Gastroesophageal sphincter (tissue), 4 donors: ENCODE measurements around the gene TMEM63A. TPM values are rescaled to one million over a fixed set of nuclear protein-coding genes. Genes with fewer than 3 reads are reported as not detected.
A peak's percentile ranks its signal among the peaks of the same experiment; 100 is the strongest.

ENCODE experiments used
- ATAC-seq: fragments of 150-250 bp; one replicate; pipeline ENCODE4 v1.9.1; 2016; ENCODE audit warnings: mild to moderate bottlenecking, moderate library complexity
- H3K27ac ChIP-seq, 4 donors: fragments of 200-600 bp; sonication (generic) in 3 of 4; 1 replicate in 3 of 4; 2 replicates in 1 of 4; pipeline ENCODE4 v1.5.1; 2016 to 2019
- H3K27me3 ChIP-seq: fragments of 200-600 bp; sonication (generic); one replicate; pipeline ENCODE4 v1.5.1; 2019
- H3K36me3 ChIP-seq, 2 donors: fragments of 200-600 bp; sonication (generic); one replicate each; pipeline ENCODE4 v1.5.1; 2019; ENCODE audit warnings: control low read depth in 1 of 2
- H3K4me1 ChIP-seq, 3 donors: fragments of 200-600 bp; sonication (generic); 1 replicate in 2 of 3; 2 replicates in 1 of 3; pipeline ENCODE4 v1.5.1; 2016 to 2019; ENCODE audit warnings: control low read depth in 2 of 3
- H3K4me3 ChIP-seq, 2 donors: fragments of 200-600 bp; sonication (generic); one replicate each; pipeline ENCODE4 v1.5.1; 2019; ENCODE audit warnings: mild to moderate bottlenecking in 1 of 2, moderate library complexity in 1 of 2
- H3K9me3 ChIP-seq, 3 donors: fragments of 200-600 bp; sonication (generic); one replicate each; pipeline ENCODE4 v1.5.1; 2017 to 2019; ENCODE audit warnings: control low read depth in 2 of 3
- CTCF ChIP-seq, 4 experiments: fragments of 200-600 bp in 2 of 4; fragments of 450-650 bp in 2 of 4; sonication (generic) in 1 of 4; IDR thresholded peaks; one replicate each; pipeline ENCODE4 v1.5.1; 2017 to 2019; ENCODE audit warnings: antibody characterized with exemption in 4 of 4, mild to moderate bottlenecking in 2 of 4, moderate library complexity in 2 of 4
- EP300 ChIP-seq: sonication (generic); formaldehyde crosslinking; IDR thresholded peaks from one replicate; pipeline ENCODE4 v1.6.1; 2017; ENCODE audit warnings: antibody characterized with exemption, mild to moderate bottlenecking
- POLR2A ChIP-seq, 2 donors: fragments of 450-650 bp; IDR thresholded peaks; one replicate each; pipeline ENCODE4 v1.6.1; 2017; ENCODE audit warnings: antibody characterized with exemption in 2 of 2, mild to moderate bottlenecking in 2 of 2, moderate library complexity in 1 of 2
- POLR2AphosphoS5 ChIP-seq: sonication (generic); formaldehyde crosslinking; IDR thresholded peaks from one replicate; pipeline ENCODE4 v1.6.1; 2017; ENCODE audit warnings: antibody characterized with exemption
- WGBS, 2 donors: methylation state at CpG; one replicate each; pipeline ENCODE4 v1.1.5; 2018; ENCODE audit warnings: low coverage in 1 of 2; 5-methylcytosine and 5-hydroxymethylcytosine counted together
- total RNA-seq, 4 donors: library from RNA; depleted of rRNA; stranded (reverse); fragments of >200 nt; gene quantifications; one replicate each; pipeline ENCODE4 v1.1.0, GENCODE V29; 2016

The TMEM63A gene
- total RNA-seq, 4 donors from 2014 or later, result 10.9 to 55.9 (median 23.8) TPM

GRCh38 chr1:225835856-225836255, 46.3 kb downstream of the TMEM63A start:
- no peaks in the 10 kb centered on the region for H3K27me3 ChIP-seq
- peaks cover 5 to 28% (median 13%) of the 10 kb centered on the region in 3 donors for H3K4me1 ChIP-seq
- 3 to 10% methylated on average over 2 to 3 of the region's 3 CpGs for WGBS, 2 donors
- H3K4me3 ChIP-seq, result no peak overlapping the region
- H3K27ac ChIP-seq, result peak overlapping the region in 3 of 4 donors; percentile 51 to 75 (median 60)
- no peak for ATAC-seq
- TF ChIP-seq POLR2A (IDR thresholded peaks at IDR 0.05) (no peak), CTCF (IDR thresholded peaks at IDR 0.05) (no peak), POLR2AphosphoS5 (no peak), EP300 (no peak)
- H3K9me3 ChIP-seq, result no peaks in the 10 kb centered on the region
- peaks cover 0 to 67% of the 10 kb centered on the region in 2 donors for H3K36me3 ChIP-seq

- Histone ChIP-seq H3K27me3 (no peaks in the 10 kb centered on the region), H3K4me3 (no peak overlapping the region), H3K27ac (peak overlapping the region; percentile 63 to 79 (median 76)), H3K9me3 (no peaks in the 10 kb centered on the region), H3K4me1 (peaks cover 5 to 28% (median 13%) of the 10 kb centered on the region in 3 donors), H3K36me3 (peaks cover 0 to 67% of the 10 kb centered on the region in 2 donors)
- peak; percentile 95 for ATAC-seq
- TF ChIP-seq POLR2A (IDR thresholded peaks at IDR 0.05), result no peak
- peak; percentile 79 for TF ChIP-seq POLR2AphosphoS5
- 24 to 38% methylated on average over 4 of the region's 7 CpGs for WGBS, 2 donors
Observed at GRCh38 chr1:225834417-225835329, 47.5 kb downstream of the TMEM63A start.

- peaks cover 5 to 35% (median 18%) of the 10 kb centered on the region in 3 donors for H3K4me1 ChIP-seq
- H3K36me3 ChIP-seq, result peaks cover 0 to 53% of the 10 kb centered on the region in 2 donors
- no peaks in the 10 kb centered on the region for H3K9me3 ChIP-seq
- TF ChIP-seq POLR2AphosphoS5 (no peak), EP300 (no peak), CTCF (IDR thresholded peaks at IDR 0.05) (no peak), POLR2A (IDR thresholded peaks at IDR 0.05) (no peak)
- 74 to 93% methylated on average over 3 to 6 of the region's 6 CpGs for WGBS, 2 donors
- ATAC-seq, result no peak
- no peak overlapping the region for H3K4me3 ChIP-seq
- H3K27ac ChIP-seq, result no peak overlapping the region
- H3K27me3 ChIP-seq, result no peaks in the 10 kb centered on the region
Observed at GRCh38 chr1:225830841-225831240, 51.3 kb downstream of the TMEM63A start.

- no peak for ATAC-seq
- Histone ChIP-seq H3K4me3 (no peak overlapping the region), H3K4me1 (peaks cover 4 to 35% (median 22%) of the 10 kb centered on the region in 3 donors), H3K27me3 (no peaks in the 10 kb centered on the region), H3K27ac (no peak overlapping the region), H3K9me3 (no peaks in the 10 kb centered on the region), H3K36me3 (peaks cover 0 to 53% of the 10 kb centered on the region in 2 donors)
- WGBS, 2 donors, result 82 to 88% methylated on average over 4 to 5 of the region's 14 CpGs
- TF ChIP-seq POLR2A (IDR thresholded peaks at IDR 0.05), result no peak
Observed at GRCh38 chr1:225828706-225829345, 53.4 kb downstream of the TMEM63A start.

- no peaks in the 10 kb centered on the region for H3K27me3 ChIP-seq
- peaks cover 4 to 52% (median 24%) of the 10 kb centered on the region in 3 donors for H3K4me1 ChIP-seq
- H3K36me3 ChIP-seq, result peaks cover 0 to 42% of the 10 kb centered on the region in 2 donors
- 70% methylated on average over 2 of the region's 8 CpGs; no CpG with 5 or more reads in 1 of the 2 donors for WGBS, 2 donors
- TF ChIP-seq CTCF (IDR thresholded peaks at IDR 0.05) (no peak), POLR2AphosphoS5 (no peak), POLR2A (IDR thresholded peaks at IDR 0.05) (no peak), EP300 (no peak)
- no peak overlapping the region for H3K4me3 ChIP-seq
- no peak for ATAC-seq
- H3K9me3 ChIP-seq, result no peaks in the 10 kb centered on the region
- no peak overlapping the region for H3K27ac ChIP-seq
Observed at GRCh38 chr1:225827076-225827475, 55.1 kb downstream of the TMEM63A start.
